Left hindlimb (tissue), 1 donor: Measurements from ENCODE around the gene WBP1.
"Not testable (repeated sequence)": the region's sequence is repeated elsewhere in the genome, so short reads cannot be mapped to it uniquely, and the experiment has no call there.

Experiments used
- DNase-seq: peaks from one replicate; pipeline ENCODE4 v3.0.0-alpha.2; 2018

Gene WBP1

DNA sequence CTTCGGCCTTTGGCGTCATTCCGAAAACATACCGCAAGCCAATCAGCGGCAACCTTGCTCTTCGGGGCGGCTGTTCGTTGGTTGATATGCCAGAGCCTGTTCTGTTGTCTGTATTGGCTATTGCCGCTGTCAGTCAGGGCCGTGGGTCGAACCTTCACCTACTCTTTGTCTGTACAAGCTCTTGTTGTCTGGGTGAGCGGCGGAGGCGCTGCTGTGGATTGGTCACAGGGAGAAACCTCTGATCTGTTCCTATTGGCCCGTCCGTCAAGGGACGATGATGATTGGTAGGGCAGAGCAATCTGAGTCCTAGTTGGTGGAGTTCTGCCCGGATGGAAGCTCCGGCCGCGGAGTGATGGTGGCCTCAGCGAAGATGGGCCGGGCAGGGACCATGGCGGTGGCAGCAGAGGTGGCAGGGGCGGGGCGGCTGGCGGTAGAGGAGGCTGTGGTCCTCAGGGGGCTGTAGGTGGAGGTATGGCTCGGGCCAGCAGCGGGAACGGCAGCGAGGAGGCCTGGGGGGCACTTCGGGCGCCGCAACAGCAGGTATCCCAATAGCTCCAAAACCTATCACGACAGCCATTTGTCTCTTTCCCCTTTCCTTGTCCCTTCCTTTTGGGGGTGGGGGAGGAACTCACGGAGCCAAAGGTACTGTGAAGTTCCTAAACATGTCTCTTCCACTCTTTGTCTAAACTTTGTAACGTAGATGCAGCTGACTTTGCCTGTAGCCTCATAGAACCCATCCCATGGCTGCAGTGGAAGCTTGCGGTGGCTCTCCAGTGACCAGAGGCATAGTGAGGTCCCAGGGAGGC, at the start of gene WBP1:
Gene WBP1 (plus strand): TSS at position 307 of the 806 bp plus-strand sequence. CDS start 165 bp downstream, at position 472.
- peak; percentile 100 for DNase-seq

DNA sequence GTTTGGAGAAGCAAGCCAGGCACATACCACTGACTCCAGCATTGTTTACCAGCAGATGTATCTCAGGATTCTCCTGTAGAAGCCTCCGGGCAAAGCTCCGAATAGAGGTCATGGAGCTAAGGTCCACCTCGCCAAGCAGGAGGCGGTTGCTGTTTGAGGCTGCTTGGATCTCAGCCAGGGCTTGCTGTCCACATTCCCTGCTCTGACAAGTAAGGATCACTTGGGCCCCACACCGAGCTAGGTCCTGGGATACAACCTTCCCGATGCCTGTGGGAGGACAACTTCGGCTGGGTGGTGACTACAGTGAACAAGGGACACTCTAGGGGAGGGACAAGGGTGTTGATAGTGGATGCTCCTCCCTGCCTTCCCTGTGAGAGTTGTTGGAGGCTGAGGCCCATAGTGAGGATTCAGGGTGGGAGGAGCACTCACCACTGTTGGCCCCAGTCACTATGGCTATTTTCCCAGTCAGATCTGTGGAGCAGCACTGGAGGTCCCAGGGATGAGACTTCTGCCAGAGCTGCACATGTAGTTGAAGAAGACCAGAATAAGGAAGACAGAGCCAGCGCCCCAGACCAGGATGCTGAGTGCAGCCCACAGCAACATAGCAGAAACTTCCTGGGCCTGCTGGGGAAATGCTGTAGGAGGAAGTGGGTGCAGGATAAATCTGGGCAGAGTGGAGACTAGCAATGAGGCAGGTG, 45.1 kb upstream of the WBP1 start:
- no peak for DNase-seq

- no peak for DNase-seq
These were observed 43.8 kb upstream of the WBP1 start for GRCh38 chr2:74414441-74414840.

- peak; percentile 77 for DNase-seq
These were observed 43.1 kb upstream of the WBP1 start for GRCh38 chr2:74414881-74415761.

DNA sequence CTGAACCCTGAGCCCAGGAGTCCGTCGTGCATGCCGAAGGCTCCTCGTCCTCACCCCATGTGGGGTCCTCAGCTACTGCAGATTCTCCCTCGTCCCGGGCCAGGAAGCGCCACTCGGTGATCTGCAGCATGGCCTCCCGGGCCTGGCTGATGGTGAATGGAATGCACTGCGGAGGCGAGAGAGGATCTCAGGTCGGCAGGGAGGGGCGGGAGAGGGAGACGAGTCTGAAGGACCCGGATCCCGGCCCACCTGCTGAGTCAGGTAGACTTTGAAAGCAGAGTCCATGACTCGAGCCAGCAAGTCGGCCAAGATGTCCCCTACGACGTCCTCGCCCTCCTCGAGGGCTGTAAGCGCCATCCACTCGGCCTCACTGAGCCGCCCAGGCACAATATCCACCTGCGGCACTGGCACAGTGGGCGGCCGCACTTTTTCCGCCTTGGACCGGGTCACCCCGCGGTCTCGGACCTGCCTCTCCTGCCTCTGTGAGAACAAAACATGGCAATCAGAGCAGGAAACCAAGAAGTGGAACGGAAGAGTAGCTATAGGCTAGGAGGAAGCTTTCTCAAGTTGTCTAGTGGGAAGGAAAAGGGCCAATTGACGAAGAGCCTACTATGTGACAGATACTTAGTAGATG, 42.4 kb upstream of the WBP1 start:
- DNase-seq = no peak

DNA sequence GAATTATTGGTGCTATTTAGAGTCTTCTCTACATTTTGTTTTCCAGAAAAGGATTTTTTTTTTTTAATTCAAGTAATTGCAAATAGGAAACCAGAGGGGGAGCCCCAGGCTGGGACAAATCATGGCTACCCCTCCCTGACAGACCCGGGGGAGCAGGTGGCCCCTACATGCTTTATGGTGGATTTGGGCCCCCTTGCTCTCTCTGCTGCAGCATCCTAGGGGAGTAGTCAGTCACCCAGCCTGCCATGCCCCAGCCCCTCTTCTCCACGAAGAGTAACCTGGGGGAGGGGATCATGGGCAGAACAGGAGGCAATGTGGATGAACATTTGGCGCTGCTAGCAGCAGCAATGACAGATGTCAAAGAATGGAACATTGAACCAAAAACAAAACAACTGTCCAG, 41.5 kb upstream of the WBP1 start:
- DNase-seq = no peak

- DNase-seq = no peak
These were observed 41.0 kb upstream of the WBP1 start for GRCh38 chr2:74417197-74417596.

- DNase-seq = no peak
These were observed 40.5 kb upstream of the WBP1 start for GRCh38 chr2:74417763-74418162.

GRCh38 chr2:74418312-74418711, 39.9 kb upstream of the WBP1 start:
- DNase-seq = no peak

GRCh38 chr2:74419345-74419744, 38.9 kb upstream of the WBP1 start:
- no peak for DNase-seq

DNA sequence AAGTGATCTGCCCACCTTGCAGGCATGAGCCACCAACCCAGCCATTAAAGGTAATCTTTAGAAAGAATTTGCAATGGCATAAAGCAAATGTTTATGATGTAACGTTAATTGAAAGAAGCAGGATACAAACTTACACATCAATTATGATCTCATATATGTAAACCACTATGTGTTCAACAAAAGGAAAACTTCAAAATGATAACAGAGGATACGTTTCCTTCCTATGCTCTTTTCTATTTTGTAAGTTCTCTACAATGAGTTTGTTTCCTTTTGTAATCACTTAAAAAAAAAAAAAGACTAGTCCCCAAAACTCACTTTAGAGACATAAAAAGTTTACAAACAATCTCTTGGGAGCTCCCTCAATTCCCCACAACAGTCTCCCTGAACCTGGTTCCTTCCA, 38.2 kb upstream of the WBP1 start:
- no peak for DNase-seq

GRCh38 chr2:74420443-74421103, 37.7 kb upstream of the WBP1 start:
- not testable (repeated sequence) for DNase-seq

DNA sequence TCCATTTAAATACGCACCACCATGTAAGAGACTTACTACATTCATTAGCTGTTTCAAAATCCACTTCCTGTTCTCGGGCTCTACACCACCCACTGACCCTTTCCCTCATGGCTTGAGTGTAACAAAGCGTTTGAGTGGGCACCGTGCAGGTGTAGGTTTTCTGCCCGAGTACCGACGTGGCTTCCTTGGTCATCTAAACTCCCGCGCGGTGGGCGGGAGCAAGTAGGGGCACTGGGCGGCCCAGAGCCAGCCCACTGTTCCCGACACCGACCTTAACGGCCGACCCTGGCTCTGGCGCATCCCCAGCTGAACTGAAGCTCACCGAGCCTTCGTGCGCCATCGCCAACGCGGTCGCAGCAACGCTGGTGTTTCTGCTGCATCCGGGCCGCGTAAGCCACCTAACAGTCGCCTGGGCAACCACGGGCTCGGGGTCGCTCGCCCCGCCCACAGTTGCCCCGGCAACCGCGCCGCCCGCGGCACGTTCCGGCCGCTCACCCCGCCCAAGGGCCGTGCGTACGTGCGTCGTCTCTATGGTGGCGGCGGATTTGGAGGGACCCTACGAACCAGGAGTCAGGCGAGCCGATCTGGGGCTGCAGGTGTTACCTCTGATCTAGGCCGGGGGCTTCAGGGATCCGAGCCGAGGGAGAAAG, 36.9 kb upstream of the WBP1 start, which contains the start of the genes C2orf81 and WDR54:
Gene C2orf81 (minus strand): TSS at position 399 of the 650 bp plus-strand sequence. CDS start 59 bp downstream, at position 340.
Gene WDR54 (plus strand): TSS at position 510 of the 650 bp plus-strand sequence. CDS start 424 bp downstream, outside the sequence.
- peak; percentile 90 for DNase-seq

- no peak for DNase-seq
These were observed 34.8 kb upstream of the WBP1 start for GRCh38 chr2:74423231-74424095.

DNA sequence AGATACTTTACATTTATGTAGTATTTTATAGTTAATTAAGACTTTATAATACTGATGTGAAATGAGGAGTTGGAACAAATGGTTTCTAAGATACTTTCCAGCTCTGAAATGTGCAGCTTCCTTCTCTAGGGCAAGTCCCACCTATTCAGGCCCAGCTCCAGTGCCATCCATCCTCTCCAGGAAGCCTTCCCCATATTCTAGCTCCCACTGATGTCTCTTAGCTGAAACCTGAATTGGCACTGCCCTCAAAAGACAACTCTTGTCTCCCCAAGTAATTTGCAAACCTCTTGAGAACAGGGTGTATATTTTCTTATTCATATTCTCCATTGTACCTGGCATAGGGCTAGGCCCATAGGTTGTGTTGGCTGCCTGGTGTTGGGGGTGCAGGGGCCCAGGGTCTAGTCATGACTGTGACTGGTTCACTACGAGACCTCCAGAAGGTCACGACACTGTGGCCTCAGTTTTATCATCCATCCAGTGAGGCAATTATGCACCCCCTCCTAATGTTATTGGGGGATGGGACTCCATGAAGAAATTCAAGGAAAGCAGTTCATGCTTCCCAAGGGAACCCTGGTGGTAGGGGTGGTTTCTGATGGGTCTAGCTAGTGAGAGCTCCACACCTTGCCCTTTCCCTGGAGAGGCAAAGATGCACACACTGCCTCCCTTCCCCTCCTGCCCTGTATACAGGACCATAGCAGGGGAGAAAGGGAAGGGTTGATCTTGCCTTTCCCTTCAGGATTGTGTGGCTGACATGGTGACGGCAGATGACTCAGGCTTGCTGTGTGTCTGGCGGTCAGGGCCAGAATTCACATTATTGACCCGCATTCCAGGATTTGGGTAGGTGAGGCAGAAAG, 33.9 kb upstream of the WBP1 start:
- DNase-seq = no peak

GRCh38 chr2:74424995-74425406, 33.2 kb upstream of the WBP1 start:
- DNase-seq = no peak

- DNase-seq = no peak
These were observed 32.7 kb upstream of the WBP1 start for GRCh38 chr2:74425523-74425922.

- no peak for DNase-seq
These were observed 32.0 kb upstream of the WBP1 start for GRCh38 chr2:74426181-74426758.

DNA sequence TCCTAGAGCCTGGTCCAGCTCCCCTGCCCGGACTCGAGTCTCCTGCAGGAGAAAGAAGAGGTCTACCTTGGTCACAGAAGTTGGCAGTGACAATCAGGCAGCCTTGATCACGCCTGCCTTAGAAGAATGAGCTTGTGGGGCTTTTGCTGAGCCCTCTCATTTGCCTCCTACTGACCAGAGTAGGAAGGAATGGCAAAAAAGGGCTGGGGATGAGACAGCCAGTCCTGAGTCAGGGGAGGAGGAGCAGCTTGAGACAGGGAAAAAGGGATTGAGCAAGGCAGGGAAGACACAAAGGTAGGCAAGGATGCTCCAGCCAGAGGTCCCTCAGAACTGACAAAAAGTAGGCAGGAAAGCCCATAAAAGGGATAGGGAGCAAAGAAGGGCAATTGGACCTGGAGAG, 30.7 kb upstream of the WBP1 start:
- DNase-seq = no peak
